GM12874 (cell line): ENCODE measurements around the gene ITGBL1.

Source experiments
- CTCF ChIP-seq: IDR thresholded peaks from 2 replicates; pipeline ENCODE4 v1.5.1; 2011; ENCODE audit warnings: low read depth, mild to moderate bottlenecking, control low read depth, low read length, moderate library complexity; ENCODE audit not compliant: insufficient read depth

The ITGBL1 gene

DNA sequence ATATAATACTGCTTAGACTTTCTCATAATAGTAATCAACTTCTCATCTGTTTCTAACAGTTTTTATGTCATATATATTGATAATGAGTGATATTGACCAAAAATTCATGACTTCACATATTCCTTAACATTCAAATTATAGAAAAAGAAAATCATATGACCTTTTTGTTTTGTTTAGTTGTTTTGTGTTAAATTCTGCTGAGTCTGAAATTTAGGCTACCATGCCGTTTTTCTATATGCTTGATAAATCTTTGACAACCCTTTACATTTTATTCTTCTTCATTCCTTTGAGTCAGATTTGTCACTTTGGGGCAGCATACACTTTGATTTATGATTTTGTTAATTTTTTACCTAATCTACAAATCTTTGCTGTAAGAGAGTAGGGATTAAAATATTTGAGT lies 176.4 kb downstream of the ITGBL1 start:
- no peak for TF ChIP-seq CTCF

GRCh38 chr13:101631395-101631794 lies 178.9 kb downstream of the ITGBL1 start:
- no peak for TF ChIP-seq CTCF

DNA sequence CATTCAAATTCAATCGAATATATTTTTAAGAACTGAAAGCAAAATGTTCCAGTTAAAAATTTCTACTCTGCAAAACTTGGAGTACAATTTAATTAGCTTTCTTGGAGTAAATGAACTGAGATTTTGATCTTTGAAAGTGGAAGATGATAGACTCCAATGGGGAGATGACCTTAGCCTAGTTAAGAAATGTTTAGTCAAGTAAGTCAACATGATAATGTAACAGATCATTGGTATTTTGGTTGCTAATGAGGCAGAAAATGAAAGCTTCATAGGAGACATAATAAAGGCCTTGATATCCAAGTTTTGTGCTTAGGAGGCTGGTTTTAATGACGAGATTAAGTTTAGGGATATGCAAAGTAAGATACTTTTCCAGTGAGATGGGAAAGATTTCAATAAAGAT lies 181.7 kb downstream of the ITGBL1 start:
- no peak for TF ChIP-seq CTCF

DNA sequence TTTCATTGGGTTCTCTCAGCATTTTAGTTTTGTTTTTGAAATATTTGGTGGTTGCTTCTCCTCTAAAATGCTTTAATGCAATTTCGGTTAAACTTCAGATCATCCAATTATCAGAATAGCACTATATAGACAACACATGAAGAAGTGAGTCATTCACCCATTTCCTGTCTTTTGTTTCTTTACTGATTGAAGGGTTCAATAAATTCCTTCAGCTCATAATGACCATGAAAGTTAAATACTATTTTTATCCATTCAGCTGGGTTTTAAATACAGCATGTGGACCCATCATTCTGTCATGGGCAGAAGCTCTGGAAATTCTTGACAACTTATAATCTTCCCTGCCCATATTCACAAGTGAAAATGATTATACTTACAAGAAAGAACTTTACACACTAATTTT lies 187.2 kb downstream of the ITGBL1 start:
- TF ChIP-seq CTCF = no peak

- no peak for TF ChIP-seq CTCF
These were observed 188.4 kb downstream of the ITGBL1 start for GRCh38 chr13:101640788-101641400.

DNA sequence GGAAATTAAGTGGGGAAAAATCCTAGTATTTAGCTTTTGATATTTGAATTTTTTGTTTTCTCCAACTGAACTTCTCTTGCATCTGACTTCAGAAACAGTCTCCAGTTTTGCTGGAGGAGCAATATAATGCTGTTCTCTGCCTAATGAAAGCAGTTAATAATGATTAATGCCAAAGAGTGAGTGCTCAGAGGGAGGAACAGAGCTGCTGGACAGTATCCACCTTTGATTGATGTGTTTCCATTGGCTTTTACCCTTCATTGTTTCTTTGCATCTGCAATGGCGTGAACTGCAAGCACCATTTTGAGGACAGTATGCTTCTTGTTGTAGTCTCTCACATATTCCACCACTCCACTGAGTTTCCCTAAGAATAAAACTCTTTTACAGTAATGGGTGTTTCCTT lies 193.4 kb downstream of the ITGBL1 start:
- no peak for TF ChIP-seq CTCF

DNA sequence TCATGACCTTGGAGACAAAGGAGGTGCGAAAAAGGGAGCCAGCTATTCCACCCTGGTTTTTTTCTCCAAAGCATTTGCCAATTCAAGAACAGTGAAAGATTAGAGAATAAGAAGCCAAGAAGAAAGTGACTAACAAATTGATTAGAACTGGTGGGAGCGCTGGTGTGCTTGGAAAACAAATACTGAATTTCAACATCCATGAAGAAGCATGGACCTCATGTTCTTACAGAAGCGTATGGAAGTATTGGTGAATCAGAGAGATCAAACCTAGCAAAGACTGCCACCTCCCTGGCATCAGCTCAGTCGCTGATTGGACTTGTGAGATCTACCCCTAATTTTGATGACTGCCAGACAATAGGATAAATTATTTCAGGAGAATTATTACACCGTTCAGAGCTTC lies 195.3 kb downstream of the ITGBL1 start:
- no peak for TF ChIP-seq CTCF
